A549 treated with CpdA at 1 μM for 4 hours (cell line): Measurements from ENCODE around the gene RPS16. TPM values are rescaled to one million over a fixed set of nuclear protein-coding genes. Genes with fewer than 3 reads are reported as not detected.

Source experiments
- total RNA-seq: library from RNA; stranded (reverse); fragments of 200-300 nt; extraction: Qiagen RNA extraction; gene quantifications from 5 replicates; pipeline ENCODE4 v1.2.3, GENCODE V29; 2022; ENCODE audit warnings: low read depth

RPS16 gene
- total RNA-seq, result 5,936 to 7,509 TPM (median 7,147 TPM) in 5 replicates

DNA sequence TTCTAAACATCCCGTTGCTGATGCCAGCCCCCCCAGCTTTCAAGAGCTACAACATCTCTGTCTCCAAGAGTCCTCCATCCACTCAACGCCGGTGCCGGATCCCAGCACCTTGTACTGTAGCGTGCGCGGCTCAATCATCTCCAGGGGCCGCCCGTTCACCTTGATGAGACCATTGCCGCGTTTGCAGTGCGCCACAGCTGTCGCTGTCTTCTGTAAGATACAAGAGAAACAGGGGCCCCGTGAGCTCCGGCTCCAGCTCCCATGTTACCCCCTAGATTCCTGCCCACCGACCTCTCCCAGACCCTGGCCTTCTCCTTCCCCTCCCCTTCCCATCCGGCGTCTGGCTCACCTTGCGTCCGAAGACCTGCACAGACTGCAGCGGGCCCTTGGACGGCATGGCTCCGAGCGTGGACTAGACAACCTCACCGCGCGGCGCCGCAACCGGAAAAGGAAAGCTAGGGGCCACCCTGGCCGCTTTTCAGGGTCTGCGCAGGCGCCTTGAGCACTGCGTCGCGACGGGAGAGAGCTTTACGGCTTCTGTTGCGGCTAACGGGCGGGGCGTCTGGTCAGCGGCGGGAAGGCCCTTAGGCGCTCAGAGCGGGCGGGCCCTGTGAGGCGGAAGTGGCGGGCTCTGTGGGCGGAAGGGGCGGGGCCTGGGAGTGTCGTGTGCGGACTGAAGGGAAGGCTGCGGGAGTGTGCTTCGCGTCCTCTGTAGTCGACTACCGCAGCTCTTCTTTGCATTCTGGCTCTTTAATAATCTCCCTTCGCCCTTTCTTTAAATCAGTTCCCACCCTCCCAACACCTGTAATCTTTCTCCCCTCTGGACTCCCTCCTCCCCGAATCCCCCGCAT is at the start of gene RPS16:
RPS16 (minus strand) TSS at position 451 of the 851 bp plus-strand sequence; CDS start at position 397, 54 bp downstream.

GRCh38 chr19:39480337-39481228 is 44.8 kb upstream of the RPS16 start, which contains the start of gene TIMM50:
Gene TIMM50 (plus strand): TSS chr19:39480838. CDS start chr19:39480854, 16 bp downstream.

DNA sequence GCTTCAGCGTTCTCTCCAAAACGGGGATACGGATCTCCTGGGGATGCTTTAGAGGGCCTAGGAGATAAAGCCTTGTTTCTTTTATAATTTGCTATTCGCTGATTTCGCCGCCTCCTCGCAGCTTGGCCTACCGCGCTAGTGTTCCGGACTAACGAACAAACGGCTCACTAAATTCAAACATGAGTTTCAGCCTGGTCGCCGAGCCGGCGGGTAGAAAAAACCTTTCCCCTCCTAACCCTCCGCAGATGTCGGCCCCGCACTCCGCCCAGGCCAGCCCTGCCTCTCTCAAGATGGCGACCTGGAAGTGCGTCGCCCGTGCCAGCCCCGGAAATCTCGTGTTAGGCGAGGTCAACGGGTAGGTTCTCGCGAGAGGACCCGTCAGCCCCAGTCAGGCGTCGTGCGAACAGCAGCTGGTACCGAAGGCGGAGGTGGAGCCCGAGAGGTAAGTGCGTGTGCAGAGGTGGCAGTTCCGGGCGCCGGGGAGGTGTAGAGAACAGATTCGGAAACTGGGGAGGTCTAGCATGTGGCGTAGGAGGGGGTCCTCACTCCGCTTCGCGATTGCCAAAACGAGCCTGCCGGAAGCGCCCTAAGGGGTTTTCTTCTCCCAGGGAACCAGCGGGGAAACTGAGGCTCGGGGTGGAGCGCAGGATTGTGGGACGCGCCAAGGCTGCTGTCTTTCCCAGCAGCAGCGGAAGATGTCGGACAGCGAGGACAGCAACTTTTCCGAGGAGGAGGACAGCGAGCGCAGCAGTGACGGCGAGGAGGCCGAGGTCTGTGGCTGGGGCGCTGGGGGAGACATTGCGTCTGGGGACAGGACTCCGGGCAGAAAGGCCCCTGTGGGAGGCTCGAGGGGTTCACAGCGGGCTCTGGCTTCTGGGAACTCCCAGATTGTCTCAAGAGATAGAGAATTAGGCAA is 9.7 kb upstream of the RPS16 start, which contains the start of gene SUPT5H:
SUPT5H (plus strand) TSS at position 387 of the 916 bp plus-strand sequence; CDS start at position 696, 309 bp downstream.

DNA sequence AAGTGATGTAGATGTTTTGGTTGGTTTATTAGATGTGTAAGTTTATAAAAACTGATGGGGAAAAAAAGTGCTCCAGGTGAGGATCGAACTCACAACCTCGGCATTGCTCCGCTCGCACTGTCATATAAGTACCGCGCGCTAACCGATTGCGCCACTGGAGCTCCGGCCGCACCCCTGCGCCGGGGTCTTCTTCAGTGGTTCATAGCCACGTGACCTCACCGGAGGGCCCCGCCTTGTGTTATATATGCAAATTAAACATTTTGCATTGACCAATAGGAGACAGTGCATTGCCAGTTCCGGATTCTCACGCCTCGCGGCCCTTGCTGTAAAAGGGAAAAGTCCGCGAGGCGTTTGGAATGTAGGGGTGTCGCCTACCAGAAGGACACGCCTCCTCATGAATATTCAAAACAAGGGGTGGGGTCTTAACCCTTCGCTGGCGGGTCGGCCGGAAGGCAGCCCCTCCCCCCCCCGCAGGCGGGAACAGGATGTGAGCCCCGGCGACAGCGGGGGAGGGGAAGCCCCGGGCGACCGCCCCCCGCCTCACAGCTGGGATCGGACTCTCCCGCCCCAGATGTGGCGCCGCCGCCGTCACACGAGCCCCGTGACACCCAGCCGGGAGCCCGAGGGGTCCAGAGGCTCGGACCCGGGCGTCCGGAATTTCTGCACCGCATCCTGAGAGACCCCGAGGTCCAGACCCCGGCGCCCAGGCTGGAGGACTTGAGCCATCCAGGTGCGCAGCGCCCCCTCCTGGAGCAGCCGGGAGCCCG is 23.5 kb downstream of the RPS16 start, which contains the start of gene PLEKHG2:
PLEKHG2 (plus strand) TSS at position 570 of the 767 bp plus-strand sequence. CDS start 1,418 bp downstream, outside the sequence.

GRCh38 chr19:39406656-39407409 is 28.9 kb downstream of the RPS16 start, which contains the start of gene ZFP36:
Gene ZFP36 (plus strand): TSS chr19:39406847. CDS start chr19:39406905, 58 bp downstream.

DNA sequence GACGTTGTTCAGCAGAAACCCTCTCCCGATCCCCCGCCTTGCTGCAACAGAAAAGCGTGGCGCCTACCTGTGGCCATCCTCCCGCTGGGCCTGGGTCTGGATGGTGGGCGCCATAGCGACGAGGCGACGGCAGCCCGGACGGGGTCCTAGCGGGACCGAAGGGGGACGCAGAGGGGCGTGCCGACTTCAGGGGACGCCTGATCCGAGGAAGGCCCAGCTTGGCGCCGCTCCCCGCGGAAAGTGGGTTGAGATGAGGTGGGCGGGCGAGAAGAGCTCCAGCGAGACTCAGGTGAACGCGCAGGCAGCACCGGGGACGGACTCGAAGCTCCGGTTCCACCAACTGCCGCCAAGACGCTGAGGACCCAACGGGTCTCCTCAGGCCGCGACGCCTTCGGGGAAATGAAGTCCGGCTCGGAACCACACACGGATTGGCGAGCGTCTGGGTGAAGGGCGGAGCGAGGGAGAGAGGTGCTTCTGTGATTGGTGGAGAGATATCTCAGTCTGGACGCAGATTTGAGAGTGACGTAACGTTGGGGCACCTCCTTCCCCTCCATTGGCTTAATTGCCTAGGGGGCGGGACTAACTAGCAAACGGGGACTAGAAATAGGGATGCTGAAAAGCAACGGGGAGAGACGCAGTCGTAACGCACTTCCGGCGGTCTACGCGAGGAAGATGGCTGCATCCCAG is 44.9 kb downstream of the RPS16 start, which contains the start of the genes MED29 and PAF1:
MED29 (plus strand) TSS at position 628 of the 687 bp plus-strand sequence; CDS start at position 673, 45 bp downstream.
PAF1 (minus strand) TSS at position 356 of the 687 bp plus-strand sequence; CDS start at position 114, 242 bp downstream.

Other genes starting within 250 kb of the RPS16 start
- gene NCCRP1, start 239.0 kb downstream of the RPS16 start, total RNA-seq, result 1.4 to 2.0 TPM (median 1.8 TPM) in 5 replicates
- not detected in 5 replicates for gene SYCN, start 231.7 kb downstream of the RPS16 start, total RNA-seq
- gene IFNL3, start 190.9 kb downstream of the RPS16 start, total RNA-seq, result not detected in 5 replicates
- gene IFNL4, start 187.1 kb downstream of the RPS16 start, total RNA-seq, result not detected in 5 replicates
- gene IFNL2, start 167.6 kb downstream of the RPS16 start, total RNA-seq, result not detected in 5 replicates
- 0.06 to 0.23 TPM in 2 of 5 replicates, not detected in the others for gene IFNL1, start 139.5 kb downstream of the RPS16 start, total RNA-seq
- gene LRFN1, start 115.1 kb downstream of the RPS16 start, total RNA-seq, result 8.7 to 14.4 TPM (median 12.9 TPM) in 5 replicates
- gene GMFG, start 99.9 kb downstream of the RPS16 start, total RNA-seq, result 0.27 to 0.56 TPM (median 0.34 TPM) in 3 of 5 replicates, not detected in the others
- 127 to 187 TPM (median 179 TPM) in 5 replicates for gene SAMD4B, start 93.5 kb downstream of the RPS16 start, total RNA-seq
- 68.3 to 76.1 TPM (median 72.8 TPM) in 5 replicates for gene PAF1, start 44.8 kb downstream of the RPS16 start, total RNA-seq
- 61.4 to 66.4 TPM (median 62.4 TPM) in 5 replicates for gene MED29, start 44.6 kb downstream of the RPS16 start, total RNA-seq
- 43.4 to 72.0 TPM (median 54.4 TPM) in 5 replicates for gene ZFP36, start 29.1 kb downstream of the RPS16 start, total RNA-seq
- gene PLEKHG2, start 23.3 kb downstream of the RPS16 start, total RNA-seq, result 41.8 to 59.3 TPM (median 48.4 TPM) in 5 replicates
- gene SUPT5H, start 9.6 kb upstream of the RPS16 start, total RNA-seq, result 177 to 208 TPM (median 191 TPM) in 5 replicates
- gene TIMM50, start 44.9 kb upstream of the RPS16 start, total RNA-seq, result 168 to 225 TPM (median 213 TPM) in 5 replicates
- 7.7 to 11.3 TPM (median 10.4 TPM) in 5 replicates for gene DLL3, start 63.0 kb upstream of the RPS16 start, total RNA-seq
- gene SELENOV, start 79.2 kb upstream of the RPS16 start, total RNA-seq, result not detected in 5 replicates
- 5.9 to 9.3 TPM (median 7.5 TPM) in 5 replicates for gene EID2B, start 96.9 kb upstream of the RPS16 start, total RNA-seq
- 34.9 to 49.9 TPM (median 42.7 TPM) in 5 replicates for gene EID2, start 104.2 kb upstream of the RPS16 start, total RNA-seq
- not detected in 5 replicates for gene LGALS13, start 166.6 kb upstream of the RPS16 start, total RNA-seq
- gene LGALS16, start 220.0 kb upstream of the RPS16 start, total RNA-seq, result not detected in 5 replicates